Retinal pigment epithelial cell (primary cell): ENCODE data around the gene FLRT3.

Source experiments
- DNase-seq: peaks from one replicate; pipeline ENCODE4 v3.0.0-alpha.2; 2010; ENCODE audit warnings: low read depth
- H3K4me3 ChIP-seq: 2 replicates; pipeline ENCODE4 v1.5.1; 2011; ENCODE audit warnings: mild to moderate bottlenecking, low read length, control low read depth, moderate library complexity
- CTCF ChIP-seq: conservative IDR thresholded peaks from 2 replicates; pipeline ENCODE4 v1.5.1; 2011; ENCODE audit warnings: low read depth, low read length, control low read depth, inconsistent platforms

Gene FLRT3

GRCh38 chr20:14304472-14304871, 32.9 kb downstream of the FLRT3 start:
- no peak overlapping the region for H3K4me3 ChIP-seq
- no peak for TF ChIP-seq CTCF
- no peak for DNase-seq

- H3K4me3 ChIP-seq, result no peak overlapping the region
- no peak for DNase-seq
- TF ChIP-seq CTCF, result no peak
Measured at GRCh38 chr20:14303651-14304050, 33.8 kb downstream of the FLRT3 start.

GRCh38 chr20:14303106-14303505, 34.3 kb downstream of the FLRT3 start:
- no peak overlapping the region for H3K4me3 ChIP-seq
- TF ChIP-seq CTCF, result no peak
- DNase-seq, result no peak

- TF ChIP-seq CTCF, result no peak
- no peak overlapping the region for H3K4me3 ChIP-seq
- no peak for DNase-seq
Measured at GRCh38 chr20:14299831-14300230, 37.6 kb downstream of the FLRT3 start.

GRCh38 chr20:14295770-14296309, 41.6 kb downstream of the FLRT3 start:
- no peak for TF ChIP-seq CTCF
- no peak overlapping the region for H3K4me3 ChIP-seq
- DNase-seq, result no peak

- no peak overlapping the region for H3K4me3 ChIP-seq
- no peak for DNase-seq
- no peak for TF ChIP-seq CTCF
Measured at GRCh38 chr20:14295238-14295637, 42.2 kb downstream of the FLRT3 start.

- no peak overlapping the region for H3K4me3 ChIP-seq
- no peak for DNase-seq
- TF ChIP-seq CTCF, result no peak
Measured at GRCh38 chr20:14291502-14291901, 45.9 kb downstream of the FLRT3 start.
